Activated effector memory CD4-positive, alpha-beta T cell treated with anti-CD3 and anti-CD28 coated beads, Interleukin-2, amount 50 U/mL, for 16 hours (primary cell): ENCODE measurements around the gene RANBP17.
"Not testable (repeated sequence)": the region's sequence is repeated elsewhere in the genome, so short reads cannot be mapped to it uniquely, and the experiment has no call there.

Experiments
- DNase-seq: peaks from one replicate; pipeline ENCODE4 v3.0.0-alpha.2; 2020

RANBP17 gene

DNA sequence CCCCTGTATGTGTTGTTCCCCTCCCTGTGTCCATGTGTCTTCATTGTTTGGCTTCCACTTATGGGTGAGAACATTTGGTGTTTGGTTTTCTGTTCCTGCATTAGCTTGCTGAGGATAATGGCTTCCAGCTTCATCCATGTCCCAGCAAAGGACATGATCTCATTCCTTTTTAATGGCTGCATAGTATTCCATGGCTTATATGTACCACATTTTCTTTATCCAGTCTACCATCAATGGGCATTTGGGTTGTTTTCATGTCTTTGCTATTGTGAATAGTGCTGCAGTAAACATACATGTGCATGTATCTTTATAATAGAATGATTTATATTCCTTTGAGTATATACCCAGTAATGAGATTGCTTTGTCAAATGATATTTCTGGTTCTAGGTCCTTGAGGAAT is 8.6 kb downstream of the RANBP17 start:
- DNase-seq, result not testable (repeated sequence)

DNA sequence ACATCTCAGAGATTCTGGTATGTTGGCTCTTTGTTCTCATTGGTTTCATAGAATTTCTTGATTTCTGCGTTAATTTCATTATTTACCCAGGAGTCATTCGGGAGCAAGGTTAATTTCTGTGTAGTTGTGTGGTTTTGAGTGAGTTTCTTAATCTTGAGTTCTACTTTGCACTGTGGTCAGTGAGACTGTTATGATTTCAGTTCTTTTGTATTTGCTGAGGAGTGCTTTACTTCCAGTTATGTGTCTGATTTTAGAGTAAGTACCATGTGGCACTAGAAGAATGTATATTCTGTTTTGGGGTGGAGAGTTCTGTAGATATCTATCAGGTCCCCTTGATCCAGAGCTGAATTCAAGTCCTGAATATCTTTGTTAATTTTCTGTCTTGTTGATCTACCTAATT is 12.2 kb downstream of the RANBP17 start:
- DNase-seq, result no peak

DNA sequence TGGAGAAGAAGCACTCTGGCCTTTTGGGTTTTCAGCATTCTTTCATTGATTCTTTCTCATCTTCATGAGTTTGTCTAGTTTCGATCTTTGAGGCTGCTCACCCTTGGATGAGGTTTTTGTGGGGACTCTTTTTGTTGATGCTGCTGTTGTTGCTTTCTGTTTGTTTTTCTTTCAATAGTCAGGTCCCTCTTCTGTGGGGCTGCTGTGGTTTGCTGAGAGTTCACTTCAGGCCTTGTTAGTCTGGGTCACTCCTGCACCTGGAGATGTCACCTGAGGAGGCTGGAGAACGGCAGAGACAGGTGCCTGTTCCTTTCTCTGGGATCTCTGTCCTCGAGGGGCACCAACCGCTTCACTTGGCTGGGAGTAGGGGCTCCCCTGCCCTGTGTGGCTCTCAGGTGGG is 14.0 kb downstream of the RANBP17 start:
- no peak for DNase-seq

DNA sequence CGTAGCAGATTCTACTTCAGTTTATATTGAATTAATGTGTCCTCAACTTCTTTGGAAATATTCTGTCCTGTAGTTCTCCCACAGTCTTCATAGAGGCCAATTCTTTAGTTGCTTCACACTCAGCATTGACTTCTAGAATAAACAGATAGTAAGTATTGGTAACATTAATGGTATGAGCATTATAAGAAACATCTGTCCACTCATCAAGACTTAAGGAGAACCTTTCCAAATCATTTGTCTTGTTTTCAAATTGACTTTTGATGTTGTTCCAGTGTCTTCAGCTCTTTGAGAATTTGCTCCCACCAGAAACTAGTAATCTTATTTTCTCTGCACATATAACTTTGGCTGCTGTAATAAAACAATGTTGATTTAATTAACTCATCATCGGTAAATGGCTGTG is 18.3 kb downstream of the RANBP17 start:
- DNase-seq, result no peak

DNA sequence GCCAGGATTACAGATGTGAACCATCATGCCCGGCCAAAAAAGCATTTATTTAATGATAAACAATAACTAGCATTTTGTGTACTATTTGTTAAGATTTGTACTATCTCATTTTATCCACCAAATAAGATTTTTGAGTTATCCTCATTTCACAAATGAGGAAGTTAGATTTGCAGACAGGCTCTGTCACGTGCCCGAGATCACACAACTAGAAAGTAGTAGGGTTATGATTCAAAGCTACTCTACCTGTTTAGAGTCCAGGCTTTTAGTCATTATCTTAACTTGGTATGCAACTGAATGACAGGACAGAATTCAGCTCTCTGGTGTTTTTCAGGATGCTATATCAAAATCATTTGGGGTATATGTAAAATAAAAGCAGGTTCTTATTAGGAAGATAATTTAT is 20.5 kb downstream of the RANBP17 start:
- no peak for DNase-seq

DNA sequence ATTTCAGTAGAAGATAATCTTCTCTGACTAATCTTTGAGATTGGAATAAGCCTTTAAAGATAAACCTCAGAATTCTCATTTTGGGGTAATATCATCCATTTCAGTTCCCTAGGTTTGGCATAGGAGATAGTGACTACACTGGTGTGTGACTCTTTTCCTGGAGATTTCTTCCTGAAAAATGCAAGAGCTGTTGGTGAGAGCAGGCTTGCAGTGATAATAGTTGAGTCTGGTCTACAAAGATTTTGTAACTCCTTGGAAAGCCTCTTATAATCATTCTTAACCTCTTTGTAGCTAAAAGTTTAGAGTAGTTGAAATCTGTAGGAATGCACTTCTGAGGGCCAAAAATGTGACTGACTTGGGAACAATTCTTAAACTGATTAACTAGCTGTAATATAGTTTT is 23.4 kb downstream of the RANBP17 start:
- DNase-seq, result no peak

DNA sequence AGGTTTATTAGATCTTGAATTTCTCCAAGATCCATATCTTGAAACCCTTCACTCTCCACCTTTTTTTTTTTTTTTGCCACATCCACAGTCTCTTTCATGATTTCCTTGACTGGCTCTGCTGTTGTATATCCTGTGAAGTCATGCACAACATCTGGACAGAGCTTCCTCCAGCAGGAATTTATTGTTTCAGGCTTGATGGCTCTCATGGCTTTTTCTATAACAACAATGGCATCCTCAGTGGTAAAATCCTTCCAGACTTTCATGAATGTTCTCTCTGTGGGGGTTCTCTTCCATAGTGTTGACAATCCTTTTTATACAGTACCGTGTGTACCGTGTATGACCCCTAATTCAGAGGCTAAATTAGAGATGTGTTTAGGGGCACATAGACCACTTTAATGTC is 24.0 kb downstream of the RANBP17 start:
- DNase-seq, result no peak

DNA sequence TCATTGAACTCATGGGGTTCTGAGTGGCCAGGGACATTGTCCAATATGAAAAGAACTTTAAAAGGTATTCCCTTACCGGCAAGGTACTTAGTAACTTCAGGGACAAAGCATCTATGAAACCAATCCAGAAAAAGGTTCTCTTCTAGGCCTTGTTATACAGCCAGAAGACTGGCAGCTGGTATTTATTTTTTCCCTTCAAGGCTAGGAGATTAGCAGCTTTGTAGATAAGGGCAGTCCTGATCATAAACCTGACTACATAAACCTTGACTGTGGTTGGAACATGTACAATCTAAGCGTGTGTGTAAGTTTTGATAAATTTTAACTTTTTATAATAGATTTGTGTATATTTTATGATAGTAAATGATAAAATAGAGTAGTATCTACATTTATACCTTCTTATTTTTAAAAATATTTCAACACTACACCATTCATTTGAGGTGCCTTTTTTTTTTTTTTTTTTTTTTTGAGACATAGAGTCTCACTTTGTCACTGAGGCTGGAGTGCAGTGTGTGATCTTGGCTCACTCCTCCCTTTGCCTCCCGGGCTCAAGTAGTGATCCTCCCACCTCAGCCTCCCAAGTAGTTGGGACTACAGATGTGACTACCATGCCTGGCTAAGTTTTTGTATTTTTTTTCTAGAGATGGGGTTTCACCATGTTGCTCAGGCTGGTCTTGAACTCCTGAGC is 24.5 kb downstream of the RANBP17 start:
- no peak for DNase-seq

DNA sequence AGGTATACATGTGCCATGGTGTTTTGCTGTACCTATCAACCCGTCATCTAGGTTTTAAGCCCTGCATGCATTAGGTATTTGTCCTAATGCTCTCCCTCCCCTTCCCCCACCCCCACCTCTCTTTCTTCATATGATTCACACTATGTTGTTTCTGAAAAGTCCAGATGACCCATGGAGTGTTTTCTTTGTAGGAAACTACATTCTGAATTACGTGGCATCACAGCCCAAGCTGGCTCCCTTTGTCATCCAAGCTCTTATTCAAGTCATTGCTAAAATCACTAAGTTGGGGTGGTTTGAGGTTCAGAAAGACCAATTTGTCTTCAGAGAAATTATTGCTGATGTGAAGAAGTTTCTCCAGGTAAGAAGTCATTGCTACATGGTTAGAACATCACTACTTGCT is 30.4 kb downstream of the RANBP17 start:
- no peak for DNase-seq

DNA sequence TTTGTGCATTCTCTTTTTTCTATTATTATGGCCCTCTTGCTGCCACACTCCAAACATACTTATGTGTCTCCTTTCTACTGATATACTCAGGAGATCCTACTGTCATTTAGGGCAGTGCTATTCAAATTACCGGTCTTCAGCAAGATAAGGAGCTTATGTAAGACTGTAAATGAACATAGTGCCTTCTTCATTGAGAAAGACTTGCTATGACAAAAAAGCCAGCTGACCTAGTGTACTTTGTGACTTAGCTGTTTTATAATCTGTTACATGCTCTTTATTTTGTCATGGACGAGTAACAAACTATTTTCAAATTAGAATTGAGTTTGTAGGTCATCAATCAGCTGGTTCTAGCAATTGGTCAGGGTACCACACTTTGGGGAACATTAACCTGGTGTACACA is 32.8 kb downstream of the RANBP17 start:
- DNase-seq, result no peak

DNA sequence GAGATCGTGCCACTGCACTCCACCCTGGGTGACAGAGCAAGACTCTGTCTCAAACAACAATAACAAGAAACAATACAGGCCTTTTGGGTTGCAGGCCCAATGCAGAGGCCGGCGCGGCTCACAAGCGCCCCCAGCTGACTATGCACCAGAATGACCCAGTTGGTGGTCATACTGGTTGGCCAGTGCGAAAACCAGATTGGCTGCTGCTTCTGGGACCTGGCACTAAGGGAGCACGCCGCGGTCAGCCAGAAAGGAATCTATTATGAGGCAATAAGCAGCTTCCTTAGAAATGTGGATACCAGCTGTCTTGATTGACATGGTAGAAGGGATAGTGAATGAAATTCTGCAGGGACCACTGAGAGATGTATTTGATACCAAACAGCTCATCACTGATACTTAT is 35.0 kb downstream of the RANBP17 start:
- DNase-seq, result no peak

DNA sequence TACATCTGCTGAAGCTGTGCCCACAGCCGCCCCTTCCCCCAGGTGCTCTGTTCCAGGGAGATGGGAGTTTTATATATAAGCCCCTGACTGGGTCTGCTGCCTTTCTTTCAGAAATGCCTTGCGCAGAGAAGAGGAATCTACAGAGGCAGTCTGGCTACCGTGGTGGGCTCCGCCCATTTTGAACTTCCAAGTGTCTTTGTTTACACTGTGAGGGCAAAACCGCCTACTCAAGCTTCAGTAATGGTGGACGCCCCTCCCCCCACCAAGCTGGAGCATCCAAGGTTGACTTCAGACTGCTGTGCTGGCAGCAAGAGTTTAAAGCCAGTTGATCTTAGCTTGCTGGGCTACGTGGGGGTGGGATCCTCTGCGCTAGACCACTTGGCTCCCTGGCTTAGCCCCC is 41.3 kb downstream of the RANBP17 start:
- no peak for DNase-seq

DNA sequence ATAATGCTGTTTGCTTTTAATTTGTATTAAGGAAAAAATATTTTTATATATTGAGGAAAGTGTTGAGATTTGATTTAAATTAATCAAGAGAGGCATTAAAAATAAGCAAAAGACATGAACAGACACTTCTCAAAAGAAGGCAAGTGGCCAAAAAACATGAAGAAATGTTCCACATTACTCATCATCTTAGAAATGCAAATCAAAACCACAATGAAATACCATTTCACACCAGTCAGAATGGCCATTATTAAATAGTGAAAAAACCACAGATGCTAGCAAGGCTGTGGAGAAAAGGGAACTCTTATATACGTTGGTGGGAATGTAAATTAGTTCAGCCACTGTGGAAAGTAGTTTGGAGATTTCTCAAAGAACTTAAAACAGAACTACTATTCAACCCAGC is 45.9 kb downstream of the RANBP17 start:
- no peak for DNase-seq

DNA sequence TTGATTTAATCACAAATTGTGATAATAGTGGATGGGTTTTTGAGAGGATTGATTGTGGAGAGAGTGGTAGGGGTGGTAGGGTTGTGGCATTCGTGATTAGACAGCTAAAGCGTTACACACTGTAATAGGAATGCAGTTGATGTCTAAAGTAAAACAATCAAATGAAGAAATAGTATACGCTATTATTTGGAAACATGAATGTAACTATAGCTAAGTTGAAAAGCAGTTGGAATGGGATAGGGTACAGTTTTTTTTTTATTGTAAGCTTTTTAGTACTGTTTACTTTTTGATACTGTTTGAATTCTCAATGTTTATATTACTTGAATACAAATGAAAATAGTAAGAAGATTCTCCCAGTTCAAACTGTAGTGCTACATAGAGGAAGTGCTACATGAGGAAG is 51.8 kb downstream of the RANBP17 start:
- no peak for DNase-seq

DNA sequence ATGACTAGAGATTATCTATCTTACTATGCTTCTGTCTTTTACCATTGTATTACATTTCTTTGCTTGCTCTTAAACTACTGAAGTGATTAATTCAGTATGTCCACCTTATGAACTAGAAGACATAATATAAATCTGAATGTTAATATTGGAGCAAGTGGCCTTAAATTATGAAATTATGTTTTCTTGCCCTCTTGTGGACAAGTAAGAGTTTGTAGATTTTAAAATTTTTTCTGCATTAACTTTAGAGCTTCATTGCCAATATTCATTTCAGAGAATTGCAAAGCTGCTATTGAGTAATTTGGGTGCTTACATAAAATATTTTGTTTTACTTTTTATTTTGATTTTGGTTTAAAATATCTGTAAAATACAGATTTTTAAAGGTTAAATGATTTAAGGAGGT is 55.3 kb downstream of the RANBP17 start:
- DNase-seq, result no peak

DNA sequence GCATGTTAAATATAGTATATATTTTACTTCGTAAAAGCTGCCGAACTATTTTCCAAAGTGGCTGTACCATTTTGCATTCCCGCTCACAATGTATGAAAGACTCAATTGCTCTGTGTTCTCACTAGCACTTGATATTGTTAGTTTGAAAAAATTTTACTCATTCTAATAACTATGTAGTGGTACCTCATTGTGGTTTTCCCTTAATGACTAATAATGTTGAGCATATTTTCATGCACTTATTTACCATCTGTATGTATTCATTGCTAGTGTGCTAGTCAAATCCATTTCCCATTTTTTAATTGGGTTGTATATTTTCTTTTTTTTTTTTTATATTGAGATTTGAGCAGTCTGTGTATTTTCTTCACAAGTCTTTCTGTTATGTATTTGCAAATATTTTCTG is 58.4 kb downstream of the RANBP17 start:
- DNase-seq, result no peak

DNA sequence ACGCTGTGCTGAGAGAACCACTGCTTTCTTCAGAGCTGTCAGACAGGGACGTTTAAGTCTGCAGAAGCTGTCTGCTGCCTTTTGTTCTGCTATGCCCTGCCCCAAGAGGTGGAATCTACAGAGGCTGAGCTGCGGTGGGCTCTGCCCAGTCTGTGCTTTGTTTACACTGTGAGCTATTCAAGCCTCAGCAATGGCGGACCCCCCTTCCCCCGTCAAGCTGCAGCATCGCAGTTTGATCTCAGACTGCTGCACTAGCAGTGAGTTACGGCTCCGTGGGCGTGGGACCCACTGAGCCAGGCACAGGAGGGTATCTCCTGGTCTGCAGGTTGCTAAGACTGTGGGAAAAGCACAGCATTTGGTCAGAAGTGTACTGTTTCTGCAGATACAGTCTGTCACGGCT is 60.5 kb downstream of the RANBP17 start:
- not testable (repeated sequence) for DNase-seq

DNA sequence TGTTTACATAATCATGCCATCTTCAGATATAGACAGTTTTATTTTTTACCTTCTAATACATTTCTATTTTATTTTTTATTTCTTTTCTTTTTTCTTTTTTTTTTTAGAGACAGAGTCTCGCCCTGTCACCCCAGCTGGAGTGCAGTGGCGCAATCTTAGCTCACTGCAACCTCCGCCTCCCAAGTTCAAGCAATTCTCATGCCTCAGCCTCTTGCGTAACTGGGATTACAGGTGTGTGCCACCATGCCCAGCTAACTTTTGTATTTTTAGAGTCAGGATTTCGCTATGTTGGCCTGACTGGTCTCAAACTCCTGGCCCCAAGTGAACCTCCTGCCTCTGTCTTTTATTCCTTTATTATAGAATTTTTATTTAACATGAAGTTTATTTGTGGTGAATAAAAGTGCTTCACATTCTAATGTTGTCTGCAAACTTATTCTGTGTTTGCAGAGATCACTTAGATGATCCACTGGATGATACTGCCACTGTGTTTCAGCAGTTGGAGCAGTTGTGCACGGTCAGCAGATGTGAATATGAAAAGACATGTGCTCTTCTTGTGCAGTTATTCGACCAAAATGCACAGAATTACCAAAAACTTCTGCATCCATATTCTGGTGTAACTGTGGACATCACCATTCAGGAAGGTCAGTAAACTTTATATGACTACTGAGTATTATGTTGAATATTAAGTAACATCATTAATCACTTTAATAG is 62.2 kb downstream of the RANBP17 start:
- no peak for DNase-seq

DNA sequence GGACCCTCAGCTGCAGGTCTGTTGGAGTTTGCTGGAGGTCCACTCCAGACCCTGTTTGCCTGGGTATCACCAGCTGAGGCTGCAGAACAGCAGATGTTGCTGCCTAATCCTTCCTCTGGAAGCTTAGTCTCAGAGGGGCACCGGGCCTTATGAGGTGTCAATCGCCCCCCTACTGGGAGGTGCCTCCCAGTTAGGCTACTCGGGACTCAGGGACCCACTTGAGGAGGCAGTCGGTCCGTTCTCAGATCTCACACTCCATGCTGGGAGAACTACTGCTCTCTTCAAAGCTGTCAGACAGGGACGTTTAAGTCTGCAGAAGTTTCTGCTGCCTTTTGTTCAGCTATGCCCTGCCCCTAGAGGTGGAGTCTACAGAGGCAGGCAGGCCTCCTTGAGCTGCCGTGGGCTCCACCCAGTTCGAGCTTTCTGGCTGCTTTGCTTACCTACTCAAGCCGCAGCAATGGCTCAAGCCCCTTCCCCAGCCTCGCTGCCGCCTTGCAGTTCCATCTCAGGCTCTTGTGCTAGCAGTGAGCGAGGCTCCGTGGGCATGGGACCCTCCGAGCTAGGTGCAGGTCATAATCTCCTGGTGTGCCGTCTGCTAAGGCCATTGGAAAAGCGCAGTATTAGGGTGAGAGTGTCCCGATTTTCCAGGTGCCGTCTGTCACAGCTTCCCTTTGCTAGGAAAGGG is 73.9 kb downstream of the RANBP17 start:
- not testable (repeated sequence) for DNase-seq

DNA sequence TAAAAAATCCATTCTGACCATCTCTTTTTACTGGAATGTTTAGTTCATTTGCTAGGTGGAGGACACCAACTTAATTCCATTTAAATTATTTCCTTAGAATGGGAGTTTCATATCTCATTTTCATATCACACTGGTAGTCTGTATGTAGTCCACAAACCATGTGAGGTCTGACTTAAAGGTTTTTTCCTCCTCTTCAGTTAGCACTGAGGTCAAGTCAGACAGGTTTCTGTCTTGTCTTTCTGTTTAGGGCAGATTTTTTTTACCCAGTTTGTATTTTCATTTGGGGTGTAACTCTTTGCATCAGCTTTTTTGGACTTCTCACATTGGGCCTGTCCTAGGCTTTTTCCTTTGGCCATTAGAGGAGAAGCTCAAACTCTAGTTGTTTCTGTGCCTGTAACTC is 75.3 kb downstream of the RANBP17 start:
- no peak for DNase-seq

DNA sequence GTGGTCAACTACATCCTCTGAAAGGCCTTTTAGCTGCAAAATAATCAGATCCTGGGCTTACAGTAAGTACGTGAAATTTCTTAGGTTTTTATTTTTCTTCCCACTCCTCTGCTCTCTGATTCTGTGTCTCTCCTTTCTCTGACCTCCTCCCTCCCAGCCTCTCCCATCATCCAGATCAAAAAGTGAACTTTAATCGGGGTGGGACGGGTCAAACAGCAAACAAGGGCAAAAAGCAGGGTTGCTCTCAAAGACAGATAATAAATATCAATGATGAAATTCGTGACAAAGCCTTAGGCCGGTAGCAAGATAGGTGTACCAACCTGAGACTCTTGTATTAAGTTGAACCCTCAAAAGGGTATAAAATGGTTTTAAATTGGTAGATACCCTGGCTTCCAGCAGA is 76.1 kb downstream of the RANBP17 start:
- DNase-seq, result no peak

DNA sequence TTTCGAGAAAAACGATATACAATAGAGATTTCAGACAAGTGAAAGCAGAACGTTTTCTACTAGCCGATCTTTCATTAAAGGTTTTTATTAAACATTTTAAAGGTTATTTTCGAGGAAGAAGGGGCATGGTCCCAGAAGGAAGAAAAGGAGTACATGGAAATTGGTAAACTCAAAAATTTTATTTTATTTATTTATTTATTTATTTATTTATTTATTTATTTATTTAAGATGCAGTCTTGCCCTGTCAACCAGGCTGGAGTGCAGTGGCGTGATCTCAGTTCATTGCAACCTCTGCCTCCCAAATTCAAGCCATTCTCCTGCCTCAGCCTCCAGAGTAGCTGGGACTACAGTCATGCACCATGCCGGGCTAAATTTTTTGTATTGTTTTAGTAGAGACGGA is 77.4 kb downstream of the RANBP17 start:
- DNase-seq, result no peak

DNA sequence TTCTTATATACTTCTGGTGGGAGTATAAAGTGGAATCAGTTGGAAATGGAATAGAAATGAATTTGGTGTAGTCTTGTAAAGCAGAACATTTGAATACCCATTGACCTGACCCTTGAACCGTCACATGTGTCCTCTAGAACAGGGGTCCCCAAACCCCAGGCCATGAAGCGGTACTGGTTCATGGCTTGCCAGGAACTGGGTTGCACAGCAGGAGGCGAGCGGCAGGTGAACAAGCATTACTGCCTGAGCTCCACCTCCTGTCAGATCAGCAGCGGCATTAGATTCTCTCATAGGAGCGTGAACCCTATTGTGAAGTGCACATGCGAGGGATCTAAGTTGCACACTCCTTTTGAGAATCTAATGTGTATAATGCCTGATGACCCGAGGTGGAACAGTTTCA is 80.0 kb downstream of the RANBP17 start:
- DNase-seq, result no peak

DNA sequence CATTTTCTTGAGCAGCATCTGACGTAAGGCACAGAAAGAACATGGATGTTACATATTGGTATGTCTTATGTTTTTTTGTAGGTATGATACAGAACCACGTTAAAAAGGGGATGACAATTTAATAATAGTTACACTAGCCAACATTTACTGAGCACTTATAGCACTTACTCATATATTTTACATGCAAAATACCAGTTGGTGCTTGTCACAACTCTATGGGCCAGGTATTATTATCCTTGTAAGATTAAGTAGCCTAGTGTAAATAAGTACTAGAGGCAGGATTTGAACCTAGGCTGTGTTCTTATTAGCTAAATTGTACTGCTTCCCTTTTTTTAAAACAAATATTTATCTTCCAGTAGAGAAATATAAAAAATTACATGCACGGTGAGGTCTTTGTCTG is 83.5 kb downstream of the RANBP17 start:
- no peak for DNase-seq
